DOHH2 (cell line): ENCODE measurements around the gene RIPOR2.

Source experiments
- H3F3A ChIP-seq: fragments of 200-600 bp; sonication (generic), shearing (Covaris generic); 2 replicates; pipeline ENCODE4 v1.6.0; 2016; ENCODE audit warnings: antibody characterized with exemption, mild to moderate bottlenecking; ENCODE audit not compliant: control insufficient read depth, insufficient read depth
- H3K27ac ChIP-seq: fragments of 200-600 bp; sonication (generic); 2 replicates; pipeline ENCODE4 v1.5.1; 2014; ENCODE audit warnings: low read depth, mild to moderate bottlenecking, low read length, moderate library complexity
- H3K27me3 ChIP-seq: fragments of 200-600 bp; sonication (generic); 2 replicates; pipeline ENCODE4 v1.6.1; 2014; ENCODE audit warnings: mild to moderate bottlenecking, low read length, mixed read lengths; ENCODE audit not compliant: control insufficient read depth
- H3K36me3 ChIP-seq: fragments of 200-600 bp; sonication (generic); 2 replicates; pipeline ENCODE4 v1.6.1; 2014; ENCODE audit warnings: mild to moderate bottlenecking, low read length, moderate library complexity, mixed read lengths; ENCODE audit not compliant: control insufficient read depth
- H3K4me1 ChIP-seq: fragments of 200-600 bp; sonication (generic); 2 replicates; pipeline ENCODE4 v1.6.1; 2014; ENCODE audit warnings: mild to moderate bottlenecking, low read length, mixed read lengths; ENCODE audit not compliant: control insufficient read depth
- H3K4me2 ChIP-seq: fragments of 200-600 bp; sonication (generic); 2 replicates; pipeline ENCODE4 v1.6.0; 2014; ENCODE audit warnings: mild to moderate bottlenecking, low read length, moderate library complexity
- H3K4me3 ChIP-seq: fragments of 200-600 bp; sonication (generic); 2 replicates; pipeline ENCODE4 v1.5.1; 2014; ENCODE audit warnings: mild to moderate bottlenecking, low read length, mixed read lengths
- H3K79me2 ChIP-seq: fragments of 200-600 bp; sonication (generic); 2 replicates; pipeline ENCODE4 v1.6.1; 2014; ENCODE audit warnings: mild to moderate bottlenecking, low read length, mixed read lengths; ENCODE audit not compliant: control insufficient read depth
- H3K9me2 ChIP-seq: fragments of 200-600 bp; sonication (generic); replicated peaks from 2 replicates; pipeline ENCODE4 v1.6.1; 2014; ENCODE audit warnings: mild to moderate bottlenecking, low read length, mixed read lengths; ENCODE audit not compliant: control insufficient read depth
- H3K9me3 ChIP-seq: fragments of 200-600 bp; sonication (generic); 2 replicates; pipeline ENCODE4 v1.6.1; 2014; ENCODE audit warnings: antibody characterized with exemption, low read length, mixed read lengths; ENCODE audit not compliant: control insufficient read depth, insufficient read depth
- H4K20me1 ChIP-seq: fragments of 200-600 bp; sonication (generic); 2 replicates; pipeline ENCODE4 v1.6.0; 2014; ENCODE audit warnings: low read depth, mild to moderate bottlenecking, antibody characterized with exemption, low read length, moderate library complexity; ENCODE audit not compliant: control insufficient read depth, insufficient read depth
- EZH2phosphoT487 ChIP-seq: fragments of 200-600 bp; sonication (generic); IDR thresholded peaks from 2 replicates; pipeline ENCODE4 v1.6.1; 2017; ENCODE audit warnings: borderline replicate concordance, mild to moderate bottlenecking, antibody characterized with exemption, low read length, moderate library complexity, mixed read lengths
- TF ChIP-seq, protein P1 (sequence below): fragments of 200-600 bp; sonication (generic); IDR thresholded peaks from one replicate; pipeline ENCODE4 v1.5.1; 2014; ENCODE audit warnings: antibody characterized with exemption, mild to moderate bottlenecking, low read depth, low read length; ENCODE audit not compliant: poor library complexity, severe bottlenecking

RIPOR2 gene

DNA sequence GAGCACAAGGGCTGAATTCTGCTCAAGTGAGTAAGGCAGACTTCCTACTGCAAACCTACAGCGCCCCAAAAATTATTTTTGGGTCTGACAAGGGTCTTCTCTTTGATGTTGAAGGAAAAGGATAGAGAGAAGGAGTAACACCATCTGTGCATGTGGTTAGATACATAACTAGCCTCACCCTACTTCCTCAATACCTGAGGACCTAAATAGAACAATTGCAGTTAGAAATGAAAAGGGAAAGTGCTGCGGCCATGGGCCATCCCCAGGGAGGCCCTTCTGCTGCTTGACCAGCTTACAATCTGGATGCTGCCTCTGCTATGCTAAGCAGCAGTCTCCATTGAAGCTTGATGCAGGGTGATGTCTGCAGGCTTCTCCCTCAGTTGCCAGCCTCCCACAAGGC is 73.8 kb downstream of the RIPOR2 start:
- TF ChIP-seq EZH2phosphoT487: no peak
- TF ChIP-seq, protein P1, sequence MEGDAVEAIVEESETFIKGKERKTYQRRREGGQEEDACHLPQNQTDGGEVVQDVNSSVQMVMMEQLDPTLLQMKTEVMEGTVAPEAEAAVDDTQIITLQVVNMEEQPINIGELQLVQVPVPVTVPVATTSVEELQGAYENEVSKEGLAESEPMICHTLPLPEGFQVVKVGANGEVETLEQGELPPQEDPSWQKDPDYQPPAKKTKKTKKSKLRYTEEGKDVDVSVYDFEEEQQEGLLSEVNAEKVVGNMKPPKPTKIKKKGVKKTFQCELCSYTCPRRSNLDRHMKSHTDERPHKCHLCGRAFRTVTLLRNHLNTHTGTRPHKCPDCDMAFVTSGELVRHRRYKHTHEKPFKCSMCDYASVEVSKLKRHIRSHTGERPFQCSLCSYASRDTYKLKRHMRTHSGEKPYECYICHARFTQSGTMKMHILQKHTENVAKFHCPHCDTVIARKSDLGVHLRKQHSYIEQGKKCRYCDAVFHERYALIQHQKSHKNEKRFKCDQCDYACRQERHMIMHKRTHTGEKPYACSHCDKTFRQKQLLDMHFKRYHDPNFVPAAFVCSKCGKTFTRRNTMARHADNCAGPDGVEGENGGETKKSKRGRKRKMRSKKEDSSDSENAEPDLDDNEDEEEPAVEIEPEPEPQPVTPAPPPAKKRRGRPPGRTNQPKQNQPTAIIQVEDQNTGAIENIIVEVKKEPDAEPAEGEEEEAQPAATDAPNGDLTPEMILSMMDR: no peak

DNA sequence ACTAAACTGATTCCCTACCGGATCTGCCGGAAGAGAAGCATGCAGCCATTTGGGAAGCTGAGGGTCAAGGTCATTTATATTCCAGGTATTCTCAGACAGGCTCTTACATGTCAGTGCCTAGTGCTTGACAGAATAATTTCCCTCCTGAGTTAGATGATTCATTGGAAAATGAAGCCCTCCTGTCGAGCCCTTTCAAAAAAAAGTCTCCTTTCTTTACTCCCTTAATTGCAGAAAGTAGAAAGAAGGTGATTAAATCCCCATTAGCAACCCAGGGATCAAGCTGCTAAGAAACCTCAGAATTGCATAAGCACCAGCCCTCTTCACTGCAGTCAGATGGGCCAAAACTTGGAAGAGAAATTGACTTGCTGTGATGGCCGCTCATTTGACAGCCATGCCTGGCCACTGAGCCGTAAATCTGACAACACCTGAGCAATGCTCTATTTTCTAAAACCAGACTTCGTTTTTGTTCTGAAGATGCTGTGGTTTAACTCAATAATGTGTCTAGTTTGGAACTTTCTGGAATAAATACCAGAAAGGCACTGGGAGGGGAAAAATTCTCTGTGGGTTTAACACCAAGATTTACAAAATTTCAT is 76.1 kb downstream of the RIPOR2 start:
- no peaks in the 10 kb centered on the region for H3K27me3 ChIP-seq
- H3K4me3 ChIP-seq: peak overlapping the region; percentile 62
- peaks cover 94% of the 10 kb centered on the region for H3K4me1 ChIP-seq
- peak overlapping the region; percentile 96 for H3K27ac ChIP-seq
- H3K4me2 ChIP-seq: peak overlapping the region; percentile 87
- H3K36me3 ChIP-seq: peaks cover 88% of the 10 kb centered on the region
- H3K9me3 ChIP-seq: no peaks in the 10 kb centered on the region
- H3F3A ChIP-seq: peaks cover 68% of the 10 kb centered on the region
- TF ChIP-seq EZH2phosphoT487: no peak
- TF ChIP-seq, protein P1: no peak
- peaks cover 12% of the 10 kb centered on the region for H3K79me2 ChIP-seq
- H4K20me1 ChIP-seq: no peaks in the 10 kb centered on the region
- no peaks in the 10 kb centered on the region for H3K9me2 ChIP-seq

More for the DNA sequence above, 73.8 kb downstream of the RIPOR2 start:
- Histone ChIP-seq H3K9me2 (no peaks in the 10 kb centered on the region), H3K4me3 (peak overlapping the region; percentile 62), H3K36me3 (peaks cover 92% of the 10 kb centered on the region), H3K4me1 (peaks cover 100% of the 10 kb centered on the region), H3F3A (peaks cover 86% of the 10 kb centered on the region), H3K27ac (peak overlapping the region; percentile 96), H3K79me2 (peaks cover 16% of the 10 kb centered on the region), H4K20me1 (no peaks in the 10 kb centered on the region), H3K4me2 (peak overlapping the region; percentile 87), H3K27me3 (no peaks in the 10 kb centered on the region), H3K9me3 (no peaks in the 10 kb centered on the region)

DNA sequence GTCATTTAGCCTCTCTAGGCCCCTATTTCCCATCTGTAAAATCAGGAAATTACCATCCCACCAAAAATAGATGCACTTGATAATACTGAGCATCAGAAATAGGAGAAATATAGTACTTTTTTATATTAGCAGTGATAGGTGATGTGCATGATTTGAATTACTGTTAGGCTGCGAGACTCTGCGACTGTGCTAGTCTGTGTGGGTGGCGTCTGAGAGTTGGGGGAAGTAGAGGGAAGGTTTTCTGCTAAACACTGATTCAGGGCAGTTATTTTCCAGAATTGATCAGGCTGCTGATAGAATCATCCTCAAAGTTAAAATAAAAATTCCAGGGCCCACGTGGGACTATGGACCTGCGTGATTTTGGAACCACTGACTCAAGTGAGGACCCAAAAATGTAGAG is 76.6 kb downstream of the RIPOR2 start:
- Histone ChIP-seq H3K27me3 (no peaks in the 10 kb centered on the region), H3F3A (peaks cover 62% of the 10 kb centered on the region), H3K9me2 (no peaks in the 10 kb centered on the region), H4K20me1 (no peaks in the 10 kb centered on the region), H3K27ac (peak overlapping the region; percentile 96), H3K4me3 (peak overlapping the region; percentile 62), H3K9me3 (no peaks in the 10 kb centered on the region), H3K79me2 (peaks cover 7% of the 10 kb centered on the region), H3K4me1 (peaks cover 88% of the 10 kb centered on the region), H3K36me3 (peaks cover 88% of the 10 kb centered on the region), H3K4me2 (peak overlapping the region; percentile 87)
- no peak for TF ChIP-seq EZH2phosphoT487
- TF ChIP-seq, protein P1: no peak
